BLaER1 (cell line): Measurements from ENCODE around the gene AKAP7.
A peak's percentile ranks its signal among the peaks of the same experiment; 100 is the strongest.

Experiments used
- H3K27ac ChIP-seq: shearing (Covaris generic); formaldehyde crosslinking; 2 replicates; pipeline ENCODE4 v1.8.1; 2022
- H3K27me3 ChIP-seq: shearing (Covaris generic); formaldehyde crosslinking; 2 replicates; pipeline ENCODE4 v1.8.1; 2022
- H3K36me3 ChIP-seq: shearing (Covaris generic); formaldehyde crosslinking; 2 replicates; pipeline ENCODE4 v1.8.1; 2022
- H3K4me1 ChIP-seq: shearing (Covaris generic); formaldehyde crosslinking; 2 replicates; pipeline ENCODE4 v1.8.1; 2022
- H3K4me2 ChIP-seq: shearing (Covaris generic); formaldehyde crosslinking; 2 replicates; pipeline ENCODE4 v1.8.1; 2022
- H3K4me3 ChIP-seq: shearing (Covaris generic); formaldehyde crosslinking; 2 replicates; pipeline ENCODE4 v1.8.1; 2022
- H3K9ac ChIP-seq: shearing (Covaris generic); formaldehyde crosslinking; 2 replicates; pipeline ENCODE4 v1.8.1; 2022
- H3K9me3 ChIP-seq: shearing (Covaris generic); formaldehyde crosslinking; 2 replicates; pipeline ENCODE4 v1.8.1; 2022
- H4K20me1 ChIP-seq: shearing (Covaris generic); formaldehyde crosslinking; 2 replicates; pipeline ENCODE4 v1.8.1; 2022
- Cebpa-rat ChIP-seq: shearing (Covaris generic); IDR thresholded peaks from 2 replicates; pipeline ENCODE4 v1.8.1; 2022

AKAP7 gene

GRCh38 chr6:131227158-131227543 is 91.9 kb downstream of the AKAP7 start:
- no peak overlapping the region for H3K27ac ChIP-seq
- no peaks in the 10 kb centered on the region for H3K9me3 ChIP-seq
- no peak overlapping the region for H3K9ac ChIP-seq
- no peaks in the 10 kb centered on the region for H3K36me3 ChIP-seq
- TF ChIP-seq Cebpa-rat = no peak
- no peak overlapping the region for H3K4me3 ChIP-seq
- H3K4me1 ChIP-seq = peaks cover 35% of the 10 kb centered on the region
- H4K20me1 ChIP-seq = peaks cover 5% of the 10 kb centered on the region; the same call in 1 of the 2 replicates
- H3K4me2 ChIP-seq = no peak overlapping the region
- H3K27me3 ChIP-seq = no peaks in the 10 kb centered on the region

GRCh38 chr6:131231103-131231502 is 95.8 kb downstream of the AKAP7 start:
- H3K27me3 ChIP-seq = no peaks in the 10 kb centered on the region
- no peaks in the 10 kb centered on the region for H3K36me3 ChIP-seq
- no peak overlapping the region for H3K4me2 ChIP-seq
- TF ChIP-seq Cebpa-rat = no peak
- peaks cover 21% of the 10 kb centered on the region for H3K4me1 ChIP-seq
- no peaks in the 10 kb centered on the region for H3K9me3 ChIP-seq
- H4K20me1 ChIP-seq = peaks cover 3% of the 10 kb centered on the region; the same call in 1 of the 2 replicates
- H3K4me3 ChIP-seq = no peak overlapping the region
- H3K27ac ChIP-seq = no peak overlapping the region
- no peak overlapping the region for H3K9ac ChIP-seq

GRCh38 chr6:131231891-131232290 is 96.6 kb downstream of the AKAP7 start:
- Histone ChIP-seq H3K36me3 (no peaks in the 10 kb centered on the region), H3K9ac (no peak overlapping the region), H3K9me3 (no peaks in the 10 kb centered on the region), H3K4me1 (peaks cover 16% of the 10 kb centered on the region), H4K20me1 (no peaks in the 10 kb centered on the region), H3K27ac (0 out of 2 replicates have a peak overlapping the region, but pooled peaks have one; percentile 44), H3K4me3 (no peak overlapping the region), H3K4me2 (peak overlapping the region; percentile 47), H3K27me3 (no peaks in the 10 kb centered on the region)
- TF ChIP-seq Cebpa-rat = no peak

- no peaks in the 10 kb centered on the region for H4K20me1 ChIP-seq
- no peak overlapping the region for H3K27ac ChIP-seq
- 0 out of 2 replicates have a peak, but pooled peaks cover 9% of the 10 kb centered on the region for H3K36me3 ChIP-seq
- no peak overlapping the region for H3K4me3 ChIP-seq
- H3K4me1 ChIP-seq = peaks cover 4% of the 10 kb centered on the region
- no peak for TF ChIP-seq Cebpa-rat
- no peak overlapping the region for H3K4me2 ChIP-seq
- no peak overlapping the region for H3K9ac ChIP-seq
- H3K27me3 ChIP-seq = no peaks in the 10 kb centered on the region
- H3K9me3 ChIP-seq = peaks cover 14% of the 10 kb centered on the region
Measured at GRCh38 chr6:131244942-131245341, 109.7 kb downstream of the AKAP7 start.

GRCh38 chr6:131250122-131250521 is 114.9 kb downstream of the AKAP7 start:
- H3K27ac ChIP-seq = peak overlapping the region; percentile 20
- no peaks in the 10 kb centered on the region for H3K9me3 ChIP-seq
- peak overlapping the region; percentile 77 for H3K4me2 ChIP-seq
- no peaks in the 10 kb centered on the region for H4K20me1 ChIP-seq
- peak overlapping the region; percentile 65 for H3K9ac ChIP-seq
- H3K4me3 ChIP-seq = peak overlapping the region; percentile 60
- peaks cover 40% of the 10 kb centered on the region for H3K4me1 ChIP-seq
- no peak for TF ChIP-seq Cebpa-rat
- no peaks in the 10 kb centered on the region for H3K27me3 ChIP-seq
- no peaks in the 10 kb centered on the region for H3K36me3 ChIP-seq

- Histone ChIP-seq H4K20me1 (no peaks in the 10 kb centered on the region), H3K9ac (peak overlapping the region; percentile 65; the same call in 1 of the 2 replicates), H3K36me3 (no peaks in the 10 kb centered on the region), H3K27ac (peak overlapping the region; percentile 20; the same call in 1 of the 2 replicates), H3K4me1 (peaks cover 49% of the 10 kb centered on the region), H3K4me2 (peak overlapping the region; percentile 77), H3K27me3 (no peaks in the 10 kb centered on the region), H3K9me3 (no peaks in the 10 kb centered on the region), H3K4me3 (peak overlapping the region; percentile 60)
- no peak for TF ChIP-seq Cebpa-rat
Measured at GRCh38 chr6:131250936-131251335, 115.7 kb downstream of the AKAP7 start.

GRCh38 chr6:131251590-131252199 is 116.4 kb downstream of the AKAP7 start:
- H3K4me3 ChIP-seq = peak overlapping the region; percentile 60

GRCh38 chr6:131255434-131255833 is 120.2 kb downstream of the AKAP7 start:
- H3K9me3 ChIP-seq = peaks cover 8% of the 10 kb centered on the region
- H3K36me3 ChIP-seq = no peaks in the 10 kb centered on the region
- H3K4me3 ChIP-seq = no peak overlapping the region
- H3K27me3 ChIP-seq = no peaks in the 10 kb centered on the region
- peak overlapping the region; percentile 49 for H3K4me2 ChIP-seq
- no peak for TF ChIP-seq Cebpa-rat
- peaks cover 40% of the 10 kb centered on the region for H3K4me1 ChIP-seq
- no peaks in the 10 kb centered on the region for H4K20me1 ChIP-seq
- H3K9ac ChIP-seq = no peak overlapping the region
- H3K27ac ChIP-seq = no peak overlapping the region

More at GRCh38 chr6:131251590-131252199, 116.4 kb downstream of the AKAP7 start:
- no peaks in the 10 kb centered on the region for H4K20me1 ChIP-seq
- TF ChIP-seq Cebpa-rat = no peak
- H3K9ac ChIP-seq = 0 out of 2 replicates have a peak overlapping the region, but pooled peaks have one; percentile 65
- H3K36me3 ChIP-seq = no peaks in the 10 kb centered on the region
- no peak overlapping the region for H3K27ac ChIP-seq
- no peaks in the 10 kb centered on the region for H3K9me3 ChIP-seq
- H3K27me3 ChIP-seq = no peaks in the 10 kb centered on the region
- peaks cover 50% of the 10 kb centered on the region for H3K4me1 ChIP-seq
- peak overlapping the region; percentile 77 for H3K4me2 ChIP-seq

- Histone ChIP-seq H3K27me3 (no peaks in the 10 kb centered on the region), H3K9ac (no peak overlapping the region), H3K4me1 (peaks cover 36% of the 10 kb centered on the region), H3K27ac (no peak overlapping the region), H3K4me2 (peak overlapping the region; percentile 49; the same call in 1 of the 2 replicates), H3K9me3 (peaks cover 13% of the 10 kb centered on the region), H4K20me1 (no peaks in the 10 kb centered on the region), H3K4me3 (no peak overlapping the region), H3K36me3 (peaks cover 2% of the 10 kb centered on the region; the same call in 1 of the 2 replicates)
- no peak for TF ChIP-seq Cebpa-rat
Measured at GRCh38 chr6:131255911-131256310, 120.6 kb downstream of the AKAP7 start.

- H3K4me1 ChIP-seq = peaks cover 24% of the 10 kb centered on the region
- H4K20me1 ChIP-seq = no peaks in the 10 kb centered on the region
- no peaks in the 10 kb centered on the region for H3K27me3 ChIP-seq
- H3K9ac ChIP-seq = no peak overlapping the region
- no peak for TF ChIP-seq Cebpa-rat
- no peak overlapping the region for H3K4me2 ChIP-seq
- peaks cover 22% of the 10 kb centered on the region for H3K9me3 ChIP-seq
- no peak overlapping the region for H3K27ac ChIP-seq
- no peak overlapping the region for H3K4me3 ChIP-seq
- H3K36me3 ChIP-seq = peaks cover 4% of the 10 kb centered on the region; the same call in 1 of the 2 replicates
Measured at GRCh38 chr6:131257104-131257503, 121.8 kb downstream of the AKAP7 start.
